ENCODE results near the gene SYNGR1. TPM values are rescaled to one million over a fixed set of nuclear protein-coding genes. Genes with fewer than 3 reads are reported as not detected.

Gene SYNGR1
- polyA plus RNA-seq, 1 experiment = 65.6 TPM

- H3K4me3 ChIP-seq (ENCODE audit: low read depth, low read length) = no peak overlapping the region
- DNase-seq (ENCODE audit: low read depth) = no peak
- TF ChIP-seq, protein P1, sequence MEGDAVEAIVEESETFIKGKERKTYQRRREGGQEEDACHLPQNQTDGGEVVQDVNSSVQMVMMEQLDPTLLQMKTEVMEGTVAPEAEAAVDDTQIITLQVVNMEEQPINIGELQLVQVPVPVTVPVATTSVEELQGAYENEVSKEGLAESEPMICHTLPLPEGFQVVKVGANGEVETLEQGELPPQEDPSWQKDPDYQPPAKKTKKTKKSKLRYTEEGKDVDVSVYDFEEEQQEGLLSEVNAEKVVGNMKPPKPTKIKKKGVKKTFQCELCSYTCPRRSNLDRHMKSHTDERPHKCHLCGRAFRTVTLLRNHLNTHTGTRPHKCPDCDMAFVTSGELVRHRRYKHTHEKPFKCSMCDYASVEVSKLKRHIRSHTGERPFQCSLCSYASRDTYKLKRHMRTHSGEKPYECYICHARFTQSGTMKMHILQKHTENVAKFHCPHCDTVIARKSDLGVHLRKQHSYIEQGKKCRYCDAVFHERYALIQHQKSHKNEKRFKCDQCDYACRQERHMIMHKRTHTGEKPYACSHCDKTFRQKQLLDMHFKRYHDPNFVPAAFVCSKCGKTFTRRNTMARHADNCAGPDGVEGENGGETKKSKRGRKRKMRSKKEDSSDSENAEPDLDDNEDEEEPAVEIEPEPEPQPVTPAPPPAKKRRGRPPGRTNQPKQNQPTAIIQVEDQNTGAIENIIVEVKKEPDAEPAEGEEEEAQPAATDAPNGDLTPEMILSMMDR (IDR thresholded peaks at IDR 0.05; ENCODE audit: insufficient read depth, low read depth, low read length) = no peak
- ChIA-PET POLR2A (no interaction called here), CTCF (interaction anchor here (1.2 kb wide), 1 partner anchor 17 kb away, joined by 4 read pairs; no protein-coding TSS in a partner anchor)
- H3K36me3 ChIP-seq (ENCODE audit: control insufficient read depth, insufficient read depth, low read length) = peaks cover 3% of the 10 kb centered on the region; the same call in 1 of the 2 replicates
- no peaks in the 10 kb centered on the region for H3K27me3 ChIP-seq (ENCODE audit: control insufficient read depth, insufficient read depth, low read length)
Observed at GRCh38 chr22:39360242-39360641, 10.5 kb downstream of the SYNGR1 start.

DNA sequence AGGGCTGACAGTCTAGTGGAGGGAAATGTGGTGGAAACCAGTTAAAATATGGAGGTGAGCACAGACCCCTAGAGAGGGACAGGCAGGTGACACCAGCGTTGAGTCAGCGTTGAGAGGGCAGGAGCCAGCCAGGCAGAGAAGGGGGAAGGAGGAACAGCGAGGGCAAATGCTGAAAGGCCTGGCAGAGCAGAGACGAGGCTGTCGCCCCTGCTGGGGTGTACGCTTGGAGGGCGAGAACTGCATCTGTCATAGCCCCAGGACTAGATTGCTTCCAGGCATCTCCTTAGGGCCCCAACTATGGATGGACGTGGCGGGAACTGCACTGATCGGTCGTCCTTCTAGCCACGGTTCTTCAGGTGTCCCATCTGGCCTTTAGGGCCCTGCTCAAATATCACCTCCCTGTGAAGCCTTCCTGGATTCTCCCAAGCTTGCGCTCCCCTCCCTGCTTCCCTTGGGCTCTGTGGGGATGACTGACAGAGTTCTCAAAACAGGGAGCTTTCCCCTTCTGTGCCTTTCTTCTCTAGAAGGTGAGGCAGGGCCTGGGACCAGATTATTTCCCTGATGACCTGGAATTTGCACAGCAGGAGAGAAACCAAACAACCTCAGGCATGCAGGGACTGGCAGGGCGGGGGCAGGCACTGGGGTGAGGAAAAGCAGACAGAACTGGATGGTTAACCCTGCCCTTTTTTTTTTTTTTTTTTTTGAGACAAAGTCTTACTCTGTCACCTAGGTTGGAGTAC lies 11.1 kb downstream of the SYNGR1 start:
- POLR2A ChIA-PET = no interaction called here
- Histone ChIP-seq H3K4me3 (ENCODE audit: low read depth, low read length) (no peak overlapping the region), H3K36me3 (ENCODE audit: control insufficient read depth, insufficient read depth, low read length) (peaks cover 3% of the 10 kb centered on the region; the same call in 1 of the 2 replicates), H3K27me3 (ENCODE audit: control insufficient read depth, insufficient read depth, low read length) (no peaks in the 10 kb centered on the region)
- DNase-seq (ENCODE audit: low read depth) = no peak
- TF ChIP-seq, protein P1 (IDR thresholded peaks at IDR 0.05; ENCODE audit: insufficient read depth, low read depth, low read length) = no peak
- CTCF ChIA-PET = interaction anchor here (0.7 to 1.2 kb wide), 2 partner anchors 17 to 136 kb away, joined by 3 to 4 read pairs; no protein-coding TSS in a partner anchor

GRCh38 chr22:39361496-39361895 lies 11.7 kb downstream of the SYNGR1 start:
- no peak for DNase-seq (ENCODE audit: low read depth)
- ChIA-PET CTCF (interaction anchor here (0.7 to 1.2 kb wide), 2 partner anchors 18 to 136 kb away, joined by 3 to 4 read pairs; no protein-coding TSS in a partner anchor), POLR2A (no interaction called here)
- no peak overlapping the region for H3K4me3 ChIP-seq (ENCODE audit: low read depth, low read length)
- H3K36me3 ChIP-seq (ENCODE audit: control insufficient read depth, insufficient read depth, low read length) = peaks cover 3% of the 10 kb centered on the region; the same call in 1 of the 2 replicates
- H3K27me3 ChIP-seq (ENCODE audit: control insufficient read depth, insufficient read depth, low read length) = no peaks in the 10 kb centered on the region
- TF ChIP-seq, protein P1 (IDR thresholded peaks at IDR 0.05; ENCODE audit: insufficient read depth, low read depth, low read length) = no peak

DNA sequence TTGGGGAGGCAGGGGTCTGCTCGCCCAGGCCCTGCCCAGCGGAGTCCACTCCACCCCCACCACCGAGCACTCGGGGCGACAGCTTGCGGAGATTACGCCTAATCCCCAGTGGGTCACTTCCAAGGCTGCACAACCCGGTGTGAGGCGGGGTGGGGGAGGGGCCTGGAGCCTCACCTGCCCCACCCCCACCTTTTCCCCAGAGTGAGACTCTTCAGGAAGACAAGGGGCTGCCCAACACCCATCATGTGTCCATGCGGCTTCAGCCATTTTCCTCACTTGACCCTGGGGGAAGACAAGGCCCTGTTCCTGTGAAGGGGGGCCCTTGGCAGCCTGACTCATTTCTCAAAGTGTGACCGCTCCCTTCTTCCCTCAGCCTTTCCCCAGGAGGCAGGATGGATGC lies 12.5 kb downstream of the SYNGR1 start:
- no peak overlapping the region for H3K4me3 ChIP-seq (ENCODE audit: low read depth, low read length)
- H3K27me3 ChIP-seq (ENCODE audit: control insufficient read depth, insufficient read depth, low read length) = no peaks in the 10 kb centered on the region
- POLR2A ChIA-PET = no interaction called here
- TF ChIP-seq, protein P1 (IDR thresholded peaks at IDR 0.05; ENCODE audit: insufficient read depth, low read depth, low read length) = no peak
- CTCF ChIA-PET = interaction anchor here (1.0 kb wide), 1 partner anchor 44 kb away, joined by 4 read pairs; no protein-coding TSS in a partner anchor
- DNase-seq (ENCODE audit: low read depth) = no peak
- peaks cover 7% of the 10 kb centered on the region for H3K36me3 ChIP-seq (ENCODE audit: control insufficient read depth, insufficient read depth, low read length)

DNA sequence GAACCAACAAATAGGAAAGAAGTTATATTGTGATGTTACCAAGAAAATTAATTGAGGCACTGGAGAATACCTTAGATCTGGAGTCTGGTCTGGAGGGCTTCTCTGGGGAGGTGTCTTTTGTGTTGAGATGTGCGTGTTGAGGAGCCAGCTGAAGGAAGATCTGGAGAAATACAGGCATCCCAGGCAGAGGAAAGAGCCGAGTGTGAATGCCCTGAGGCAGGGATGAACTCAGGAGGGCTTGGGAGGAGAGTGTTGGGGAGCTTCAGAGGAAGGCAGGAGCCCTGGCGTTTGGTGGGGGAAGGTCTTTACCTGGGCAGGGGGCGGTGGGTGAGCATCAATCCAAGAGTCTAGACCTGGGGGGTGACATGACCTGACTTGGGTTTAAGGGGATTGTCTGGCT lies 13.1 kb downstream of the SYNGR1 start:
- POLR2A ChIA-PET = no interaction called here
- no peaks in the 10 kb centered on the region for H3K27me3 ChIP-seq (ENCODE audit: control insufficient read depth, insufficient read depth, low read length)
- peaks cover 7% of the 10 kb centered on the region for H3K36me3 ChIP-seq (ENCODE audit: control insufficient read depth, insufficient read depth, low read length)
- TF ChIP-seq, protein P1 (IDR thresholded peaks at IDR 0.05; ENCODE audit: insufficient read depth, low read depth, low read length) = no peak
- CTCF ChIA-PET = interaction anchor here (0.7 to 2.1 kb wide), 5 partner anchors 17 to 193 kb away, joined by 3 to 10 read pairs (median 4); no protein-coding TSS in a partner anchor
- no peak for DNase-seq (ENCODE audit: low read depth)
- no peak overlapping the region for H3K4me3 ChIP-seq (ENCODE audit: low read depth, low read length)
